NCI-H128 (cell line): Measurements from ENCODE around the gene MLXIPL.
"Not testable (repeated sequence)": the region's sequence is repeated elsewhere in the genome, so short reads cannot be mapped to it uniquely, and the experiment has no call there.

Experiments
- DNase-seq: peaks from one replicate; lab custom pipeline; 2025; ENCODE audit not compliant: unreplicated experiment; lab: John Stamatoyannopoulos, UW

MLXIPL gene

GRCh38 chr7:73646785-73647724 is 22.7 kb upstream of the MLXIPL start:
- DNase-seq = no peak

- no peak for DNase-seq
Measured at GRCh38 chr7:73645643-73646174, 21.4 kb upstream of the MLXIPL start.

- no peak for DNase-seq
Measured at GRCh38 chr7:73644688-73645286, 20.5 kb upstream of the MLXIPL start.

- no peak for DNase-seq
Measured at GRCh38 chr7:73642834-73643233, 18.5 kb upstream of the MLXIPL start.

GRCh38 chr7:73638911-73639310 is 14.6 kb upstream of the MLXIPL start:
- no peak for DNase-seq

- no peak for DNase-seq
Measured at GRCh38 chr7:73635428-73636200, 11.3 kb upstream of the MLXIPL start.

GRCh38 chr7:73633844-73634243 is 9.5 kb upstream of the MLXIPL start:
- DNase-seq = no peak

- no peak for DNase-seq
Measured at GRCh38 chr7:73633323-73633722, 9.0 kb upstream of the MLXIPL start.

GRCh38 chr7:73631558-73631957 is 7.2 kb upstream of the MLXIPL start:
- DNase-seq = no peak

GRCh38 chr7:73628504-73628903 is 4.2 kb upstream of the MLXIPL start:
- DNase-seq = no peak

GRCh38 chr7:73626814-73627213 is 2.5 kb upstream of the MLXIPL start:
- DNase-seq = no peak

GRCh38 chr7:73625276-73625675 is 954 bp upstream of the MLXIPL start:
- DNase-seq = no peak

- no peak for DNase-seq
Measured at GRCh38 chr7:73624669-73625001, 313 bp upstream of the MLXIPL start.

GRCh38 chr7:73622909-73623797 is 1.2 kb downstream of the MLXIPL start:
- no peak for DNase-seq

GRCh38 chr7:73622527-73622908 is 1.8 kb downstream of the MLXIPL start:
- DNase-seq = no peak

GRCh38 chr7:73621168-73622063 is 2.9 kb downstream of the MLXIPL start:
- no peak for DNase-seq

GRCh38 chr7:73619394-73619793 is 4.9 kb downstream of the MLXIPL start:
- DNase-seq = not testable (repeated sequence)

- no peak for DNase-seq
Measured at GRCh38 chr7:73618538-73618937, 5.8 kb downstream of the MLXIPL start.

GRCh38 chr7:73617520-73617919 is 6.8 kb downstream of the MLXIPL start:
- not testable (repeated sequence) for DNase-seq

- DNase-seq = no peak
Measured at GRCh38 chr7:73615886-73616285, 8.4 kb downstream of the MLXIPL start.
